ENCODE measurements around the gene TOMM6. TPM values are rescaled to one million over a fixed set of nuclear protein-coding genes. Genes with fewer than 3 reads are reported as not detected.

The TOMM6 gene
- total and polyA plus RNA-seq, 7 experiments from 2014 or later: 114 to 449 (median 134) TPM

GRCh38 chr6:41783106-41783780 lies 4.3 kb upstream of the TOMM6 start:
- DNase-seq (no peak), ATAC-seq (no peak)
- H3K27me3 ChIP-seq (ENCODE audit: control insufficient read depth in 2 of 2, insufficient read depth in 2 of 2, low read length in 2 of 2): no peaks in the 10 kb centered on the region
- H3K27me3 Mint-ChIP-seq: peaks cover 0 to 24% (median 0%) of the 10 kb centered on the region in 5 donors
- peak overlapping the region in 1 of 10 donors; percentile 38 for H3K4me3 Mint-ChIP-seq
- no peak overlapping the region for H3K4me3 ChIP-seq (ENCODE audit: low read length)
- peaks cover 0 to 8% (median 0%) of the 10 kb centered on the region in 3 experiments for H3K36me3 ChIP-seq (ENCODE audit: control insufficient read depth in 2 of 3, insufficient read depth in 3 of 3, low read length in 3 of 3)
- intact Hi-C loops (cut with micrococcal nuclease): loop anchor here (5.0 to 10.0 kb wide), 2 partner anchors 449 to 1112 kb away; a partner anchor contains a TSS
- H3K27ac Mint-ChIP-seq: no peak overlapping the region
- peaks cover 0 to 2% (median 0%) of the 10 kb centered on the region in 11 donors for H3K9me3 Mint-ChIP-seq
- ChIA-PET POLR2A (no interaction called here), CTCF (interaction anchor here (5.3 kb wide), 1 partner anchor 262 kb away, joined by 49 read pairs; no protein-coding TSS in a partner anchor)
- peaks cover 13 to 15% of the 10 kb centered on the region in 2 donors for H3K4me1 ChIP-seq (ENCODE audit: control insufficient read depth in 2 of 2, insufficient read depth in 2 of 2, low read length in 2 of 2)
- peaks cover 0 to 2% (median 0%) of the 10 kb centered on the region in 5 donors for H3K36me3 Mint-ChIP-seq
- H3K9me3 ChIP-seq (ENCODE audit: control insufficient read depth in 2 of 3, low read length in 3 of 3): no peaks in the 10 kb centered on the region
- no peak overlapping the region for H3K27ac ChIP-seq (ENCODE audit: low read depth, low read length)
- H3K4me1 Mint-ChIP-seq: peaks cover 10 to 32% (median 23%) of the 10 kb centered on the region in 7 donors

DNA sequence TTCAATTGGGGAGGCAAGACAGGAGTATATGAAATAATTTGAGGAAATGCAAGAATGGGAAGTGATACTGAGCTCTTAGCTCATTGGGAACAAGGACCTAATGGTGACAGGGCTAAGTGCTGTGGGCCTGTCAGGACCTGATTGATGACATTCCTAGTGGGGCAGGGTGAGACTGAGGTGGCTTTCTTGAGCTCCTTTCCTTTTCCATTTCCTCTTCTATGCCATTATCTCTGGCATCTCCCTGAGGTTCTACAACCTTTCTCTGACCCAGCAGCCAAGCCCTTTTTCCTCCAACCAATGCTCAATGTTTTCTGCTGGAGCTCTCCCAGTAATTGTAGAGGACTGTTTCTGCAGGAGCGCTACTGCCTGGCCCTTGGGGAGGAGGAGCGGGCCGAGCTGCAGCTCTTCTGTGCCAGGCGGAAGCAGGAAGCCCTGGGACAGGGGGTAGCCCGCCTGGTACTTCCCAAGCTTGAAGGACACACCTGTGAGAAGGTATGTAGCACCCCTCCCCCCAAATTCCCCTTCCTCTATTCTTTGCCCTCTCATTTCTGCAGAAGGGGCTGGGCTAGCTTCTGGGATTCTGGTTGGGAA lies 2.8 kb upstream of the TOMM6 start:
- Mint-ChIP-seq H3K27ac (peak overlapping the region in 2 of 9 donors; percentile 19 to 25), H3K27me3 (peaks cover 0 to 24% (median 0%) of the 10 kb centered on the region in 5 donors), H3K9me3 (no peaks in the 10 kb centered on the region), H3K4me1 (peaks cover 9 to 32% (median 23%) of the 10 kb centered on the region in 7 donors), H3K4me3 (peak overlapping the region; percentile 1 to 99 (median 59)), H3K36me3 (peaks cover 0 to 8% (median 3%) of the 10 kb centered on the region in 5 donors)
- intact Hi-C loops (cut with micrococcal nuclease): loop anchor here (5.0 to 10.0 kb wide), 4 partner anchors 153 to 1388 kb away; partner anchors contain the start of gene SRF (in 1 of the 2)
- no peaks in the 10 kb centered on the region for H3K9me3 ChIP-seq (ENCODE audit: control insufficient read depth in 2 of 3, low read length in 3 of 3)
- H3K27me3 ChIP-seq (ENCODE audit: control insufficient read depth in 2 of 2, insufficient read depth in 2 of 2, low read length in 2 of 2): no peaks in the 10 kb centered on the region
- H3K27ac ChIP-seq (ENCODE audit: low read depth, low read length): no peak overlapping the region
- POLR2A ChIA-PET: interaction anchor here (0.5 to 5.1 kb wide), 3 partner anchors 50 to 1610 kb away, joined by 3 to 79 read pairs (median 3); partner anchors contain the start of gene TAF8
- CTCF ChIA-PET: interaction anchor here (0.8 to 5.3 kb wide), 5 partner anchors 10 to 430 kb away, joined by 3 to 49 read pairs (median 3); no protein-coding TSS in a partner anchor
- no peak overlapping the region for H3K4me3 ChIP-seq (ENCODE audit: low read length)
- no peak for ATAC-seq
- H3K4me1 ChIP-seq (ENCODE audit: control insufficient read depth in 2 of 2, insufficient read depth in 2 of 2, low read length in 2 of 2): peaks cover 6 to 12% of the 10 kb centered on the region in 2 donors
- no peak for DNase-seq
- peaks cover 0 to 16% (median 4%) of the 10 kb centered on the region in 3 experiments for H3K36me3 ChIP-seq (ENCODE audit: control insufficient read depth in 2 of 3, insufficient read depth in 3 of 3, low read length in 3 of 3)

GRCh38 chr6:41785254-41785653 lies 2.2 kb upstream of the TOMM6 start:
- peaks cover 6 to 12% of the 10 kb centered on the region in 2 donors for H3K4me1 ChIP-seq (ENCODE audit: control insufficient read depth in 2 of 2, insufficient read depth in 2 of 2, low read length in 2 of 2)
- H3K4me3 ChIP-seq (ENCODE audit: low read length): no peak overlapping the region
- H3K4me3 Mint-ChIP-seq: peak overlapping the region in 8 of 10 donors; percentile 35 to 99 (median 94)

GRCh38 chr6:41785689-41786450 lies 1.6 kb upstream of the TOMM6 start:
- CTCF ChIA-PET: interaction anchor here (0.6 to 5.3 kb wide), 11 partner anchors 8 to 429 kb away, joined by 3 to 49 read pairs (median 4); partner anchors contain the start of genes BYSL, MED20 and TFEB
- no peak for ATAC-seq
- POLR2A ChIA-PET: interaction anchor here (1.3 to 5.1 kb wide), 4 partner anchors 52 to 1094 kb away, joined by 3 to 79 read pairs (median 12); partner anchors contain the start of genes RPL7L1 and TAF8
- Histone ChIP-seq H3K4me3 (ENCODE audit: low read length) (peak overlapping the region; percentile 97), H3K36me3 (ENCODE audit: control insufficient read depth in 2 of 3, insufficient read depth in 3 of 3, low read length in 3 of 3) (peaks cover 0 to 28% (median 4%) of the 10 kb centered on the region in 3 experiments), H3K27me3 (ENCODE audit: control insufficient read depth in 2 of 2, insufficient read depth in 2 of 2, low read length in 2 of 2) (no peaks in the 10 kb centered on the region), H3K27ac (ENCODE audit: low read depth, low read length) (peak overlapping the region; percentile 33), H3K4me1 (ENCODE audit: control insufficient read depth in 2 of 2, insufficient read depth in 2 of 2, low read length in 2 of 2) (peaks cover 6 to 10% of the 10 kb centered on the region in 2 donors), H3K9me3 (ENCODE audit: control insufficient read depth in 2 of 3, low read length in 3 of 3) (no peaks in the 10 kb centered on the region)
- peak overlapping the region; percentile 75 to 99 (median 96) for H3K4me3 Mint-ChIP-seq
- peaks cover 0 to 24% (median 0%) of the 10 kb centered on the region in 5 donors for H3K27me3 Mint-ChIP-seq
- peak in 1 of 9 donors; percentile 22 for DNase-seq
- intact Hi-C loops (cut with micrococcal nuclease): loop anchor here (1.0 to 10.0 kb wide), 11 partner anchors 103 to 1843 kb away; partner anchors contain the start of genes GTPBP2 (in 1 of the 2), KLC4 (in 1 of the 2), MRPL2 (in 1 of the 2) and MRPS10 (in 1 of the 2)
- H3K9me3 Mint-ChIP-seq: no peaks in the 10 kb centered on the region
- H3K27ac Mint-ChIP-seq: peak overlapping the region in 4 of 9 donors; percentile 42 to 87 (median 62)
- peaks cover 12 to 35% (median 24%) of the 10 kb centered on the region in 7 donors for H3K4me1 Mint-ChIP-seq
- H3K36me3 Mint-ChIP-seq: peaks cover 4 to 11% (median 9%) of the 10 kb centered on the region in 5 donors

More at GRCh38 chr6:41785254-41785653, 2.2 kb upstream of the TOMM6 start:
- intact Hi-C loops (cut with micrococcal nuclease): loop anchor here (5.0 to 10.0 kb wide), 3 partner anchors 152 to 1387 kb away; partner anchors contain the start of gene SRF (in 1 of the 2)
- no peaks in the 10 kb centered on the region for H3K27me3 ChIP-seq (ENCODE audit: control insufficient read depth in 2 of 2, insufficient read depth in 2 of 2, low read length in 2 of 2)
- Mint-ChIP-seq H3K27me3 (peaks cover 0 to 24% (median 0%) of the 10 kb centered on the region in 5 donors), H3K36me3 (peaks cover 4 to 11% (median 9%) of the 10 kb centered on the region in 5 donors), H3K9me3 (no peaks in the 10 kb centered on the region), H3K4me1 (peaks cover 13 to 36% (median 27%) of the 10 kb centered on the region in 7 donors), H3K27ac (peak overlapping the region in 1 of 9 donors; percentile 19)
- CTCF ChIA-PET: interaction anchor here (0.8 to 5.3 kb wide), 5 partner anchors 51 to 429 kb away, joined by 3 to 49 read pairs (median 7); partner anchors contain the start of genes BYSL and MED20
- no peak overlapping the region for H3K27ac ChIP-seq (ENCODE audit: low read depth, low read length)
- POLR2A ChIA-PET: interaction anchor here (5.1 kb wide), 1 partner anchor 263 kb away, joined by 79 read pairs; the partner anchor contains the start of gene TAF8
- no peaks in the 10 kb centered on the region for H3K9me3 ChIP-seq (ENCODE audit: control insufficient read depth in 2 of 3, low read length in 3 of 3)
- DNase-seq: no peak
- ATAC-seq: no peak
- H3K36me3 ChIP-seq (ENCODE audit: control insufficient read depth in 2 of 3, insufficient read depth in 3 of 3, low read length in 3 of 3): peaks cover 0 to 22% (median 4%) of the 10 kb centered on the region in 3 experiments

DNA sequence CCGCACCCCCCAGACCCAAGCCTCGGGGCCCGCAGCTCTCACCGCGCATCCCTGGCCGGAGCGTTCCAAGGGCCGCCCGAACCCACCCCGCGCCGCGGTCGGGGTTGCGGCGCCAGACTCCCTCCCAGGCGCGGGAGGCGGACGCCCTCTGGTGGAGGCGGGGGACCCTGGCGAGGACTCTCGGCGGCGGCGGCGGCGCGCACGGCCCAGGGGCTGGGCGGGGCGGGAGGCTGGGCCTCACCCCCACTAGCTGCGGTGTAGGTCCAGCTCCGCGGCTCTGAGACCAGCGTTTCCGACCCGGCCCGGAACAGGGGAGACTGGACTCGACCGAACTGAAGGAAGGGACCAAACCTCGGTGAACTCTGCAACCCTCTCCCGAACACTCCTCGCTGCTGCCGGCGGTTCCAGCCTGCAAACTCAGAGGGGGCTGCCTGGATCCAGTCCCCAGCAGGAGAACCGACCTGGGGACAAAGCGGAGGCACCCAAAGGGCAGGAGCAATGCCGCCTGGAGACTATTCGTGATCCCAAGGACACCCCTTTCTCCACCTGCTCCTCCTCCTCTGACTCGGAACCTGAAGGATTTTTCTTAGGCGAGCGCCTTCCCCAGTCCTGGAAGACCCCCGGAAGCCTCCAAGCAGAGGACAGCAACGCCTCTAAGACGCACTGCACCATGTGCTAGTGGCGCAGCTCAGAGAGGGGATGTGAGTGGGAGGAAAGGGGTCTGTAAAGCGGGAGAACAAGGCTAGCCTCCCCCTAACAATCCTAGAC lies 859 bp upstream of the TOMM6 start:
- POLR2A ChIA-PET: interaction anchor here (0.9 to 5.1 kb wide), 18 partner anchors 8 to 1093 kb away, joined by 3 to 79 read pairs (median 6); partner anchors contain the start of genes BYSL, MED20, NFYA and OARD1
- H3K4me3 Mint-ChIP-seq: peak overlapping the region; percentile 91 to 99 (median 97)
- Histone ChIP-seq H3K4me3 (ENCODE audit: low read length) (peak overlapping the region; percentile 97), H3K36me3 (ENCODE audit: control insufficient read depth in 2 of 3, insufficient read depth in 3 of 3, low read length in 3 of 3) (peaks cover 0 to 31% (median 4%) of the 10 kb centered on the region in 3 experiments), H3K9me3 (ENCODE audit: control insufficient read depth in 2 of 3, low read length in 3 of 3) (no peaks in the 10 kb centered on the region), H3K27me3 (ENCODE audit: control insufficient read depth in 2 of 2, insufficient read depth in 2 of 2, low read length in 2 of 2) (no peaks in the 10 kb centered on the region), H3K4me1 (ENCODE audit: control insufficient read depth in 2 of 2, insufficient read depth in 2 of 2, low read length in 2 of 2) (peaks cover 6 to 9% of the 10 kb centered on the region in 2 donors), H3K27ac (ENCODE audit: low read depth, low read length) (peak overlapping the region; percentile 89)
- CTCF ChIA-PET: interaction anchor here (0.6 to 5.3 kb wide), 19 partner anchors 9 to 761 kb away, joined by 3 to 49 read pairs (median 4); partner anchors contain the start of genes BYSL, MED20 and TFEB
- ATAC-seq: peak; percentile 83
- peaks cover 8 to 29% (median 19%) of the 10 kb centered on the region in 7 donors for H3K4me1 Mint-ChIP-seq
- peak; percentile 73 to 95 (median 86) for DNase-seq
- no peaks in the 10 kb centered on the region for H3K9me3 Mint-ChIP-seq
- peak overlapping the region; percentile 95 to 99 (median 98) for H3K27ac Mint-ChIP-seq
- H3K36me3 Mint-ChIP-seq: peaks cover 4 to 14% (median 12%) of the 10 kb centered on the region in 5 donors
- H3K27me3 Mint-ChIP-seq: peaks cover 0 to 18% (median 0%) of the 10 kb centered on the region in 5 donors
- intact Hi-C loops (cut with micrococcal nuclease): loop anchor here (1.0 to 10.0 kb wide), 26 partner anchors 7 to 1842 kb away; partner anchors contain the start of genes BYSL (in 2 of the 2), FRS3 (in 2 of the 2), MED20 (in 2 of the 2) and MRPS10 (in 2 of the 2)
